HG02588 (cell line): Measurements from ENCODE around the gene PDGFRB.

Experiments used
- ATAC-seq: cut with Tn5 transposase; IDR thresholded peaks from one replicate; pipeline ENCODE4 v1.9.1; 2021; ENCODE audit warnings: mild to moderate bottlenecking, moderate library complexity; ENCODE audit not compliant: unreplicated experiment

Gene PDGFRB

GRCh38 chr5:150118561-150119229 lies 37.0 kb downstream of the PDGFRB start:
- ATAC-seq: no peak

- ATAC-seq: no peak
These were observed 37.6 kb downstream of the PDGFRB start for GRCh38 chr5:150117945-150118560.

DNA sequence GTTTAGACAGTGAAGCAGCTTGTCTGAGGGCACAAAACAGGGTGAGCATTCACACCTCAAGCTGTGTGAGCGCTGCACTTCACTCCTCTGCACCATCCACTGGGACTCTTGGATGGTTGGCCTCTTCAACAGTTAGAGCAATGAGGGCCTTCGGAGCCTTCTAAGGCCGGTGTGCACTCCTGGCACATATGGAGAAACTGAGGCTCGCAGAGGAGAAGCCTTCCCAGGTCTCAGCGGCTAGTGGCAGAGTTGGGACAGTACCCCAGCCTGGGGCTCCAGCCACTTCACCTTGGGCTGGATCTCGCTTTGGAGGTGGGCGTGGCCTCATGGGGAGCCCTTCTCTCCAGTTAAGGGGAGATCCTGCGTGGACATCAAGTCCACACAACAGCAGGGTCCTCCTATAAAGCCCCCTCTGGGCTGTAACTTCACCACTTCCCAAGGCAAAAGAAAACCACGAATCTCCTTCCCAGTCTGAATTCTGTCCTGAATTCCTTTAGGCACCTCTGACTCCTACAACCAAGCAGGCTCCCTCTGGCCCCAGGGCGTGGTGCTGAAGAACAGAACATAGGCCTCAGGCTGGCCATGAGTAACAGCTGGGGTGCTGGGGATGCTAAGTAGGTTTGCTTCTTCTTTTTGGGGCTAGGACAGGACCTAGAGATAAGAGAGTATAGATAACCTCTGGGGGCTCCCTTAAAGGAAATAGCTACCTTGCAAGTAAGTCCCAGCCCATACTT lies 38.8 kb downstream of the PDGFRB start:
- no peak for ATAC-seq

GRCh38 chr5:150114773-150115408 lies 40.8 kb downstream of the PDGFRB start:
- ATAC-seq: no peak

DNA sequence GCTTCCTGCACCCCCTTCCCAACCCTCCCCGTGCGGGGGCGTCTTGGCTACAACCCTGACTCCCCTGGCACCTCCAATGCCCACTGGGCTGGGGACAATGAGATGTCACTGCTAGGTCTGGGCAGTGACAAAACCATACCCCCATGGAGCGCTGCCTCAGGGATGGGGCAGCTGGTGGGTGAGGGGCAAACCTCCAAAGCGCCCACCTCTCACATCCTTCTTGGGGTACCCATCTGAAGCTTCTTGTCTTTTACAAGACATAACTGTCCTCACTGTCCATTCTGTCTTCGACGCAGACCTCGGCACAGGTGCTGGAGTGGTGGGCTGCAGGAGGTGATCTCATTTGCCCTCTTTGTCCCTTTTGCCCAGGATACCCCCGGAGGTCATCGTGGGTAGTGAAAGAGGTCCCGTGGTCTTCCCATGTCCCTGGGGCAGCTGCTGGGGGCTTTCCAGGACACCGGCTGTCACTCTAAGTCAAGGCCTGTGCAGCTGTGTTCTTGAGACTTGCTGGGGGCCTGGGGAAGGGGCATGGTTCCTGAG lies 41.5 kb downstream of the PDGFRB start:
- no peak for ATAC-seq

DNA sequence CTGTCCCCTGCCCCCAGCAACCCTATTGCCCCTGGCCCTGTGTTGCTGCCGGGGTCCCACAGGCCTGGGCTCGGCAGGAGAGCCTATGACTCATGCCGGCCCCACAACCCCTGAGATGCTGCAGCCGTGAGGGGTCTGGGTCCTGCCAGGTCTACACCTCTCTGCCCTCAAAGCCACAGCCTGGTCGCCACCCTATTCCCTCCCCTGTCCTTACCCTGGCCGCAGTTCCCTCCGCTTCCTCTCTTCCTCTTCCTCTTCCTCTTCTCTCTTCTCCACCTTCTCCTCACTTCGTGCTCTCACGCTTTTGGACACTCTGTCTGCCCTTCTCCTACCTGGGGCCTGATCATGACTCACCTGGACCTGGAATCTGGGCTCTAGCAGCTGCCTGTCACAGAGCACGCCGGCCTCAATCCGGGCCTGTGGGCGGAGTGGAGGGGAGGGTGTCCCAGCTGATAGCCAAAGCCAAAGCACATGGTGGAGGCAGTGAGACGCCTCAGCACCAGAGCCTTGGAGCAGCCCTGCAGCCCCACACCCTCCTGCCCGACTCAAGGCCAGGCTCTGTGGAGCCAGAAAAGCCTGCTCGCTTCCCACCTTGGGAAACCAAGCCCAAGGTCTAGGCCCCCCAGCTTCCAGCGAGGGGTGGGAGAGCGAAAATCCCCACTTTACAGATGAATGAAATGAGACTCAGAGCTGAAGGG lies 42.4 kb downstream of the PDGFRB start:
- no peak for ATAC-seq

GRCh38 chr5:150112201-150113046 lies 43.2 kb downstream of the PDGFRB start:
- no peak for ATAC-seq

DNA sequence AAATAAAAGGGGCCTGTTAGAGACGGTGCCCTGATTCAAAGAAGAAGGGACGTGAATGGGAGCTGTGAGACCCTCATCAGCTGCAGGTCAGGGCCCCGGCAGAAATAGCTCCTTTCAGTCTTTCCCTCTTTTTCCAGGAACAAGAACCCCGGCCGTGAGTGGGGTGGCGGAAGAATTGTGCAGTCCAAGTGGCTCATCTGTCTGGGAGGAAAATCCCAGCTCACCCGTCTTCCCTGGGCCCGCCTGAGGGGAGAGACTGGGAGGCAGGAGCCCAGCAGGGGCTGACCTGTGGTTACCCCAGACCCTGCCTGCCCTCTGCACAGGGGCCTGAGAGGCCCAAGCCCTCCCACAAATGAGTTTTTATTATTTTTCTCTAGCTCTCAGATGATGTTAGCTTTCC lies 44.5 kb downstream of the PDGFRB start:
- no peak for ATAC-seq

- ATAC-seq: no peak
These were observed 45.7 kb downstream of the PDGFRB start for GRCh38 chr5:150109921-150110320.

DNA sequence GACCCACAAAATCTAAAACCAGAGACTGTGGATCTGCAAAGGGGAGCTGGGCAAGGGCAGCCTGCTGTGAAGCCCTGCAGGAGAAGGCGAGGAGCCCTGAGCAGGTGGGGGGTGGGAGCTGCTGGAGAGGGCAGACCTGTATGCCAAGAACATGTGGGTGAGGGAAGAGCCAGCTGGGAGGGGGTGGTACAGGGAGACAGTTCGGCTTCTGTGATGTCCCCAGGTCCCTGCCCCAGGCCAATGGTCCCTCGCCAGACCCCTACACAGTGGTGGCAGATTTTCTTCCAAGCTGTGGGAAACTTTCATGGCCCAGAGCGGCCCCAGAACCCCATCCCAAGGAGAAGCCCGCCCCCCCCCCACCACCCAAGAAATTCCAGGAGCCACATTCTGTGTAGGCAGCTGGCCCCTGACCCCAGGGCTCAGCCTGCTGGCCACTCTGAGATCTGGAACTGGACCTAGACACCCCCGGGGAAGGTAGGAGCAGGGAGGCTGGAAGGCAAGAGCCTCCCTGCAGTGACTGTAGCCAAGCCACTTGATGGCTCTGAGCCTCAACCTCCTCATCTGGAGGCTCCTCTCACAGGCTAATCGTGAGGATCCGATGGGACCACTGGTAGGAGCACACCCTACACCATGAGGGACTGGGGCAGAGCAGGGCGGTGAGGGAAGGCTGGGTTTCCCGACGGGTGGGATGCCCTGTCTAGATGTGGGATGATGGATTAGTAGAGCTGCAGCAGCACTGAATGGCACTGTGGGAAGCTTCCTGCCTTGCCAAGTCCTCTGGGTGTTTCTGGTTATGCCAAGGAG lies 46.7 kb downstream of the PDGFRB start:
- ATAC-seq: no peak

DNA sequence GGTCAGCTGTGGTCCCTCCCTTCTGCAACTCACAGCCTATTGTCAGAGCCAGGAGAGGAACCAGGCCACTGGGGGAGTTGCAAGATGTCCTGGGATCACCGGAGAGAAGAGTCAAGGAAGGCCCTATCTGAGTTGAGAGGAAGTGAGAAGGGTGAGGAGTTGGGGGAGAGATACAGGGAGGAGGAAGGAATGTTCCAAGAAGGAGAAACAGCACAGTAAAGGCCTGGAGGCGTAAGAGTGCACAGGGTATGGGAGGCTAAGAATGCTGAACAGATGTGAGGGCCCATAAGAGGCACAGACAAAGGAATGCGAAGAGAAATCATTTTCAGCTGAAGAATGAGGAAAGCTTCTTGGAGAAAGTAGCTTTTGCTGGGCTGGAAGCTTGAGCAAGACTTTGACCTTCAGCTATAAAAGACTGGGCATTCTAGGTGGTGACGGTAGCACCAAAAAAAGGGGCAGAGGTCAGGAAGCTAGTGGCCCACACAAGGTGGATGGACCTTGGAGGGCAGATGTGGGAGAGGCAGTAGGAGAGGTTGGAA lies 47.7 kb downstream of the PDGFRB start:
- ATAC-seq: no peak

GRCh38 chr5:150106674-150107426 lies 48.8 kb downstream of the PDGFRB start:
- ATAC-seq: no peak

- ATAC-seq: no peak
These were observed 49.6 kb downstream of the PDGFRB start for GRCh38 chr5:150105928-150106615.

- no peak for ATAC-seq
These were observed 51.1 kb downstream of the PDGFRB start for GRCh38 chr5:150104550-150104870.

DNA sequence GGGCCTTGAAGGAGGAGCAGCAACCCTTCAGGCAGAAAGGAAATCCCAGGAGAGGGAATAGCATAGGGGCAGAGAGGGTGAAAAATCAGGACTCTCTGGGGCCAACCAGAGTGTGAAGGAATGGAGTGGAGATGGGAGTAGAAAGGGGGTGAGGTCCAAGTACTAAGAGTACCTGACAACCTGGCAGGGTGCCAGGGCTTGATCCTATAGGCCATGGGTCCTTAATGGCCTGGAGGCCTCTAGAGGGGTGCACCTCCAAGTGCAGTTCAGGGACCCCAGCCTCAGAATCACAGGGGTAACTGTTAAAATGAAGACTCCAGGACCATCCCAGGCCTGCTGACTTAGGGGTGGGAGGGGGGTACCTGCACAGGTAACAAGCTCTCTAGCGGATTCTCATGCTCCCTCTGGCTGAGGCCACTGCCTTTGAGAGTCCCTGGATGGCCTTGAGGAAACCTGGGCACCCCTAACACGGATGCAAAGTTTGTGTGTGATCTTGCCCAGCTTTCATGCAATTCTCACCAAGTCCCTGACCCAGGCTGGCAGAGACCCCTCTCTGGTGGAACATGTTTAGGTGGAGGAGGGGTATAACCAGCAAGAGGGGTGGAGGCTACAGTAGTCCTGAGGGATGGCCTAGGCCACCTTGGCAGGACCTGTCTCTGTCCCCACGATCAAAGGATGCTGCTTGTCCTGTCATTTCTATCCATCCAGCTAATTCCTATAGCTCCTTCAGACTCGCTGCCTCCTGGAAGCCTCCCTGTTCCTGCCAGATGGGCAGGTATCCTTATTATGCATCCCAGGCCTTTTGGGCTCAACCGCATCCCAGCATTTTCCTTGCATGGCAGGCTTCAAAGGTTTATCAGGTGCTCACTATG lies 51.7 kb downstream of the PDGFRB start:
- no peak for ATAC-seq

- no peak for ATAC-seq
These were observed 54.6 kb downstream of the PDGFRB start for GRCh38 chr5:150101023-150101422.

GRCh38 chr5:150097152-150097551 lies 58.5 kb downstream of the PDGFRB start:
- ATAC-seq: no peak
